HG02852 (cell line): ENCODE data around the gene TTYH2.
"Not testable (repeated sequence)": the region's sequence is repeated elsewhere in the genome, so short reads cannot be mapped to it uniquely, and the experiment has no call there.

ENCODE experiments used
- ATAC-seq: cut with Tn5 transposase; IDR thresholded peaks from one replicate; pipeline ENCODE4 v1.9.1; 2021; ENCODE audit warnings: mild to moderate bottlenecking, moderate library complexity; ENCODE audit not compliant: unreplicated experiment

TTYH2 gene

GRCh38 chr17:74212913-74213791 is at the start of gene TTYH2:
TTYH2 (plus strand) TSS chr17:74213571; CDS start chr17:74213588, 17 bp downstream.
- peak; percentile 64 for ATAC-seq

- ATAC-seq = no peak
Measured at GRCh38 chr17:74163836-74164235, 49.5 kb upstream of the TTYH2 start.

- ATAC-seq = no peak
Measured at GRCh38 chr17:74164446-74165045, 48.8 kb upstream of the TTYH2 start.

GRCh38 chr17:74165797-74166365 is 47.5 kb upstream of the TTYH2 start:
- no peak for ATAC-seq

- ATAC-seq = no peak
Measured at GRCh38 chr17:74170924-74171323, 42.4 kb upstream of the TTYH2 start.

GRCh38 chr17:74172700-74173099 is 40.7 kb upstream of the TTYH2 start:
- no peak for ATAC-seq

GRCh38 chr17:74176546-74177001 is 36.8 kb upstream of the TTYH2 start:
- no peak for ATAC-seq

- no peak for ATAC-seq
Measured at GRCh38 chr17:74177018-74177450, 36.3 kb upstream of the TTYH2 start.

- ATAC-seq = no peak
Measured at GRCh38 chr17:74179576-74179975, 33.8 kb upstream of the TTYH2 start.

- no peak for ATAC-seq
Measured at GRCh38 chr17:74180336-74180735, 33.0 kb upstream of the TTYH2 start.

- no peak for ATAC-seq
Measured at GRCh38 chr17:74181341-74181740, 32.0 kb upstream of the TTYH2 start.

GRCh38 chr17:74182041-74182723 is 31.2 kb upstream of the TTYH2 start:
- no peak for ATAC-seq

- no peak for ATAC-seq
Measured at GRCh38 chr17:74183411-74183810, 30.0 kb upstream of the TTYH2 start.

GRCh38 chr17:74185571-74186185 is 27.7 kb upstream of the TTYH2 start:
- no peak for ATAC-seq

- ATAC-seq = no peak
Measured at GRCh38 chr17:74186498-74186897, 26.9 kb upstream of the TTYH2 start.

- no peak for ATAC-seq
Measured at GRCh38 chr17:74187761-74188160, 25.6 kb upstream of the TTYH2 start.

GRCh38 chr17:74188687-74189086 is 24.7 kb upstream of the TTYH2 start:
- not testable (repeated sequence) for ATAC-seq

- ATAC-seq = peak; percentile 52
Measured at GRCh38 chr17:74190154-74190553, 23.2 kb upstream of the TTYH2 start.

- no peak for ATAC-seq
Measured at GRCh38 chr17:74190807-74191406, 22.5 kb upstream of the TTYH2 start.
